Fibroblast of lung (primary cell): ENCODE results near the gene RAB25. TPM values are rescaled to one million over a fixed set of nuclear protein-coding genes. Genes with fewer than 3 reads are reported as not detected.

Experiments
- DNase-seq, 2 donors: peaks; one replicate each; pipeline versions ENCODE4 v3.0.0 to v3.0.0-alpha.2; 2010; ENCODE audit warnings: low read depth in 2 of 2
- H2AFZ ChIP-seq: 2 replicates; pipeline ENCODE4 v1.5.1; 2012; ENCODE audit warnings: low read length, control low read depth, inconsistent platforms
- H3K27ac ChIP-seq: 2 replicates; pipeline ENCODE4 v1.5.1; 2011; ENCODE audit warnings: low read length, control low read depth; ENCODE audit not compliant: insufficient read depth
- H3K27me3 ChIP-seq: 2 replicates; pipeline ENCODE4 v1.5.1; 2011; ENCODE audit warnings: mild to moderate bottlenecking, low read length; ENCODE audit not compliant: control insufficient read depth, insufficient read depth
- H3K36me3 ChIP-seq: 2 replicates; pipeline ENCODE4 v1.5.1; 2011; ENCODE audit warnings: low read length; ENCODE audit not compliant: control insufficient read depth, insufficient read depth
- H3K4me1 ChIP-seq: 2 replicates; pipeline ENCODE4 v1.5.1; 2011; ENCODE audit warnings: low read length; ENCODE audit not compliant: control insufficient read depth, insufficient read depth; ENCODE audit errors: extremely low read depth
- H3K4me2 ChIP-seq: 2 replicates; pipeline ENCODE4 v1.5.1; 2011; ENCODE audit warnings: low read length, control low read depth; ENCODE audit not compliant: insufficient read depth; ENCODE audit errors: extremely low read depth
- H3K4me3 ChIP-seq, 4 experiments: fragments of 200-600 bp in 1 of 4; sonication (generic) in 1 of 4; replicated peaks in 1 of 4; 2 replicates each; pipeline ENCODE4 v1.5.1; 2011 to 2016; ENCODE audit warnings: low read length in 4 of 4, low read depth in 3 of 4, mild to moderate bottlenecking in 3 of 4, control low read depth in 2 of 4, inconsistent platforms in 1 of 4, mixed read lengths in 1 of 4; ENCODE audit not compliant: insufficient read depth in 1 of 4; ENCODE audit errors: control extremely low read depth in 1 of 4
- H3K79me2 ChIP-seq: 2 replicates; pipeline ENCODE4 v1.5.1; 2012; ENCODE audit warnings: mild to moderate bottlenecking, low read length, inconsistent platforms; ENCODE audit not compliant: control insufficient read depth, insufficient read depth
- H3K9ac ChIP-seq: 2 replicates; pipeline ENCODE4 v1.5.1; 2011; ENCODE audit warnings: mild to moderate bottlenecking, low read length, control low read depth; ENCODE audit not compliant: insufficient read depth
- H3K9me3 ChIP-seq: 2 replicates; pipeline ENCODE4 v1.5.1; 2012; ENCODE audit warnings: low read depth, low read length; ENCODE audit not compliant: control insufficient read depth, insufficient read depth
- H4K20me1 ChIP-seq: 2 replicates; pipeline ENCODE4 v1.5.1; 2011; ENCODE audit warnings: low read length; ENCODE audit not compliant: control insufficient read depth, insufficient read depth; ENCODE audit errors: extremely low read depth
- CTCF ChIP-seq, 2 donors: IDR thresholded peaks in 1 of 2; conservative IDR thresholded peaks in 1 of 2; 1 replicate in 1 of 2; 2 replicates in 1 of 2; pipeline ENCODE4 v1.5.1; 2011 to 2012; ENCODE audit warnings: low read length in 2 of 2, control low read depth in 1 of 2, inconsistent platforms in 1 of 2, low read depth in 1 of 2, mild to moderate bottlenecking in 1 of 2
- EZH2 ChIP-seq: IDR thresholded peaks from 2 replicates; pipeline ENCODE4 v1.5.1; 2012; ENCODE audit warnings: low read length, control low read depth, mild to moderate bottlenecking; ENCODE audit errors: missing control alignments
- polyA plus RNA-seq, 2 donors: library from polyadenylated mRNA; depleted of rRNA in 1 of 2; stranded (reverse) in 1 of 2; unstranded in 1 of 2; fragments of >200 nt; gene quantifications; 2 replicates each; pipeline ENCODE4 v1.2.1, GENCODE V29; 2011 to 2012; ENCODE audit warnings: missing spikeins in 1 of 2
- total RNA-seq: library from RNA; depleted of rRNA; stranded (reverse); fragments of >200 nt; gene quantifications from 2 replicates; pipeline ENCODE4 v1.2.1, GENCODE V29; 2014

Gene RAB25
- total and polyA plus RNA-seq, 2 donors (not counting 1 experiment from before 2014, with no cell fraction given): not detected

GRCh38 chr1:156091610-156092009 is 30.6 kb downstream of the RAB25 start:
- Histone ChIP-seq H3K4me3 (no peak overlapping the region), H3K4me1 (peaks cover 3% of the 10 kb centered on the region), H3K79me2 (no peaks in the 10 kb centered on the region), H3K4me2 (no peak overlapping the region), H3K36me3 (no peaks in the 10 kb centered on the region), H3K9ac (no peak overlapping the region), H2AFZ (no peak overlapping the region), H3K9me3 (no peaks in the 10 kb centered on the region), H4K20me1 (no peaks in the 10 kb centered on the region), H3K27ac (no peak overlapping the region), H3K27me3 (no peaks in the 10 kb centered on the region)
- no peak for DNase-seq
- no peak for TF ChIP-seq CTCF (conservative IDR thresholded peaks at IDR 0.05 in 1 of 2, IDR thresholded peaks at IDR 0.05 in 1 of 2; ENCODE audit: low read depth in 1 of 2, low read length in 2 of 2)
- no peak for TF ChIP-seq EZH2

DNA sequence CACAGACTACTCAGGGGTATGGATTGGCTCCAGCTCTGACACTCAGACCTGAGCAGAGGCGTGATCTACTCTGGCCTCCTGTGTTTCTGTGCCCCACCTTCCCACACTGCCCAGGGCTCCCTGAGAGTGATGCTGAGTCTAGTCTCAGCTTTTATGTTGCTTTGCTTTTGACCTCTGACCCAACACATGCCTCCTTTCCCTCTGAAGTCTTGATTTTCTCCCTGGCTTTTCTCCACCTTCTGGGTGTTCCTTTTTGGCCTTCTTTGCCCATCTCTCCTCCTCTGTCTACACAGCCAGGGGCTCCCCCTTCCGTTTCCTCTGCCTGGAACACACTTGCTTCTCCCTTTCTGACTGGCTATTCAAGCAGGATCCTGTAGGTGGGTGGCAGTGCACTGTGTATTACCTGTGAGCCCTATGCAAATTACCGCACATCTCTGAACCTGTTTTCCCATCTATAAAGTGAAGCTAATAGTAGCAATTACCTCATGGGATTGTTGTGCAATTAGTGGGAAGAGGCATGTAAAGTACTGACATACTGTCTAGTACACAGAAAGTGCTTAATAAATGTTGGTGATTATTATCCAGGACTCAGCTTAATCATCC is 35.0 kb downstream of the RAB25 start:
- no peak overlapping the region for H3K4me2 ChIP-seq
- H3K27ac ChIP-seq: peak overlapping the region; percentile 50
- no peaks in the 10 kb centered on the region for H3K9me3 ChIP-seq
- H3K36me3 ChIP-seq: no peaks in the 10 kb centered on the region
- no peak overlapping the region for H3K9ac ChIP-seq
- H3K27me3 ChIP-seq: no peaks in the 10 kb centered on the region
- no peak overlapping the region for H2AFZ ChIP-seq
- peaks cover 8% of the 10 kb centered on the region for H3K4me1 ChIP-seq
- H4K20me1 ChIP-seq: no peaks in the 10 kb centered on the region
- TF ChIP-seq EZH2: no peak
- TF ChIP-seq CTCF (conservative IDR thresholded peaks at IDR 0.05 in 1 of 2, IDR thresholded peaks at IDR 0.05 in 1 of 2; ENCODE audit: low read depth in 1 of 2, low read length in 2 of 2): no peak
- H3K79me2 ChIP-seq: no peaks in the 10 kb centered on the region
- DNase-seq: no peak
- no peak overlapping the region for H3K4me3 ChIP-seq

DNA sequence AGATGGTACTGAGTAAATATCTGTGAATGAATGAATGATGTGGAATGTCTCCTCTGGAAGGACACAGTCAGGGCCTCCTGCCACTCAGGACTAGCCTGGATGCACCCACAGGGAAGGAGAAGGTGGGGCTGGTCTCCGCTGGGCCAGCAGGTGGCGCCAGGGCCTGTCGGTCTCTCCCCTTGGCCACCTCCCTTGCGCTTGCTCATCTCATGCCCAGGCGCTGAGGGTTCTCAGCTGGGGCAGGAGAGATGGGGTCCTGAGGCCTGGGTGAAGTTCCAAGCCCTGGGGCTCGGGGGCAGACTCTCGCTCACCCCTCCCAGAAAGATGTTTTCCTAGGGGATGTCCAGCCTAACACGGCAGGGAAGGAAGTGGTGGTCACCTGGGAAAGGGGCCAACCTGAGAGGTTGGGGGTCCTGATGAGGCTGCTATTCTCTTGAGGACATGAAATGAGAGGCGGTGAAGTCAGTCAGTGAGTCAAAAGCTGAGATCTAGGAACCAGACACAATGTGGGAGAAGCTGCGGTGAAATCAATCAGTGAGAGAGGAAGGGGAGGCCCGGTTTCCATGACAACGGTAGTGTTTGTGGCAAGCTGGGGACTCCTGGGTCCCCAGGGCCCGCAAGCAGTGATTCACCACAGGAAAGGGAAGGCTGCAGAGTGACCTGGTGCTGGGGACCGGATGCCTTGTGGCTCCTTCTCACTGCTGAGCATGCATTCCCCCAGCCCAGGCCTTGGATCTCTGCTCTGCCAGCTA is 35.9 kb downstream of the RAB25 start:
- Histone ChIP-seq H3K27me3 (no peaks in the 10 kb centered on the region), H4K20me1 (no peaks in the 10 kb centered on the region), H3K9ac (peak overlapping the region; percentile 28), H3K9me3 (no peaks in the 10 kb centered on the region), H3K36me3 (no peaks in the 10 kb centered on the region), H3K4me1 (peaks cover 10% of the 10 kb centered on the region), H3K4me2 (peak overlapping the region; percentile 25), H3K79me2 (no peaks in the 10 kb centered on the region), H3K27ac (peak overlapping the region; percentile 78), H3K4me3 (no peak overlapping the region), H2AFZ (no peak overlapping the region)
- DNase-seq: peak; percentile 72 to 81
- TF ChIP-seq CTCF (conservative IDR thresholded peaks at IDR 0.05 in 1 of 2, IDR thresholded peaks at IDR 0.05 in 1 of 2; ENCODE audit: low read depth in 1 of 2, low read length in 2 of 2): peak; percentile 93 to 99
- no peak for TF ChIP-seq EZH2
